Transverse colon (tissue), 4 donors: Measurements from ENCODE around the gene MSANTD3. TPM values are rescaled to one million over a fixed set of nuclear protein-coding genes. Genes with fewer than 3 reads are reported as not detected.

Experiments used
- DNase-seq: peaks from one replicate; pipeline ENCODE4 v3.0.0-alpha.2; 2019
- H3K27ac ChIP-seq, 4 donors: fragments of 200-600 bp; sonication (generic); 2 replicates each; pipeline ENCODE4 v1.5.1; 2016 to 2018; ENCODE audit warnings: inconsistent platforms in 4 of 4
- H3K27me3 ChIP-seq: fragments of 200-600 bp; sonication (generic); 2 replicates; pipeline ENCODE4 v1.5.1; 2017; ENCODE audit warnings: inconsistent platforms
- H3K36me3 ChIP-seq, 4 donors: fragments of 200-600 bp; sonication (generic); 2 replicates each; pipeline ENCODE4 v1.5.1; 2017 to 2019; ENCODE audit warnings: inconsistent platforms in 4 of 4
- H3K4me1 ChIP-seq, 4 donors: fragments of 200-600 bp; sonication (generic); 2 replicates each; pipeline ENCODE4 v1.5.1; 2017 to 2020; ENCODE audit warnings: inconsistent platforms in 4 of 4
- H3K4me3 ChIP-seq, 4 donors: fragments of 200-600 bp; sonication (generic); 1 replicate in 1 of 4; 2 replicates in 3 of 4; pipeline versions ENCODE4 v1.5.1 to v1.6.1; 2017 to 2019; ENCODE audit warnings: inconsistent platforms in 4 of 4
- H3K9me3 ChIP-seq, 2 donors: fragments of 200-600 bp; sonication (generic); 2 replicates each; pipeline ENCODE4 v1.5.1; 2017 to 2019; ENCODE audit warnings: inconsistent platforms in 2 of 2
- EP300 ChIP-seq: sonication (generic); formaldehyde crosslinking; IDR thresholded peaks from one replicate; pipeline ENCODE4 v1.6.1; 2017; ENCODE audit warnings: antibody characterized with exemption, low read depth
- POLR2A ChIP-seq: fragments of 450-650 bp; IDR thresholded peaks from one replicate; pipeline ENCODE4 v1.6.1; 2016; ENCODE audit warnings: antibody characterized with exemption, mild to moderate bottlenecking, moderate library complexity
- POLR2AphosphoS5 ChIP-seq, 3 donors: sonication (generic); formaldehyde crosslinking; IDR thresholded peaks; one replicate each; pipeline ENCODE4 v1.6.1; 2016; ENCODE audit warnings: antibody characterized with exemption in 3 of 3
- WGBS, 2 donors: methylation state at CpG; one replicate each; pipeline ENCODE4 v1.1.5; 2018; ENCODE audit warnings: low coverage in 1 of 2; 5-methylcytosine and 5-hydroxymethylcytosine counted together
- in situ Hi-C, 4 donors: fragments of 200-750 bp; cut with MboI; loops; one replicate each; pipeline versions ENCODE4 v1.15.0 to v1.15.1; 2017; ENCODE audit warnings: low sequenced_read_pairs in 3 of 4, low pct_ligation_motif_present in 1 of 4, low pct_unique_long_range_greater_than_20kb in 1 of 4
- intact Hi-C: fragments of 100-400 bp; cut with DNase I; formaldehyde crosslinking; loops from one replicate; pipeline ENCODE4 v1.15.1; 2023; ENCODE audit warnings: low total_unique reads
- total RNA-seq, 4 donors: library from RNA; depleted of rRNA; stranded (reverse); fragments of >200 nt; gene quantifications; one replicate each; pipeline ENCODE4 v1.1.0, GENCODE V29; 2016
- TF ChIP-seq, protein P1 (sequence below), 5 experiments: fragments of 200-600 bp in 3 of 5; fragments of 450-650 bp in 2 of 5; sonication (generic) in 3 of 5; IDR thresholded peaks; 1 replicate in 2 of 5; 2 replicates in 3 of 5; pipeline ENCODE4 v1.5.1; 2016 to 2017; ENCODE audit warnings: antibody characterized with exemption in 5 of 5, inconsistent platforms in 3 of 5, mild to moderate bottlenecking in 2 of 5, moderate library complexity in 1 of 5

Gene MSANTD3
- total RNA-seq, 4 donors from 2014 or later: 7.1 to 26.3 (median 10.5) TPM

DNA sequence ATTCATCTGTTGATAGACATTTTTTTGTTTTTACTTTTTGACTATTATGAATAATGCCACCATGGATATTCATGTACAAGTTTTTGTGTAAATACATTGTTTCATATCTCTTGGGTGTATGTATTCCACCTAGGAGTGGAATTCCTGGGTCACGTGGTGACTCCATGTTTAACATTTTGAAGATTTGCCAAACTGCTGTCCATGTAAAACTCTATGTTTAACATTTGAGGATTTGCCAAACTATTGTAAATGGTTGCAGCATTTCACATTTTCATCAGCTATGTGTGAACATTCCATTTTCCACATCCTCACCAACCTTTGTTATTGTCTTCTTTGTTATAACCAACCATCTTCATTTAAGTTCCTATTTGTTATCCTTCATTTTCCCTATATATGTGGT, 58.3 kb downstream of the MSANTD3 start:
- TF ChIP-seq EP300: no peak
- TF ChIP-seq, protein P1, sequence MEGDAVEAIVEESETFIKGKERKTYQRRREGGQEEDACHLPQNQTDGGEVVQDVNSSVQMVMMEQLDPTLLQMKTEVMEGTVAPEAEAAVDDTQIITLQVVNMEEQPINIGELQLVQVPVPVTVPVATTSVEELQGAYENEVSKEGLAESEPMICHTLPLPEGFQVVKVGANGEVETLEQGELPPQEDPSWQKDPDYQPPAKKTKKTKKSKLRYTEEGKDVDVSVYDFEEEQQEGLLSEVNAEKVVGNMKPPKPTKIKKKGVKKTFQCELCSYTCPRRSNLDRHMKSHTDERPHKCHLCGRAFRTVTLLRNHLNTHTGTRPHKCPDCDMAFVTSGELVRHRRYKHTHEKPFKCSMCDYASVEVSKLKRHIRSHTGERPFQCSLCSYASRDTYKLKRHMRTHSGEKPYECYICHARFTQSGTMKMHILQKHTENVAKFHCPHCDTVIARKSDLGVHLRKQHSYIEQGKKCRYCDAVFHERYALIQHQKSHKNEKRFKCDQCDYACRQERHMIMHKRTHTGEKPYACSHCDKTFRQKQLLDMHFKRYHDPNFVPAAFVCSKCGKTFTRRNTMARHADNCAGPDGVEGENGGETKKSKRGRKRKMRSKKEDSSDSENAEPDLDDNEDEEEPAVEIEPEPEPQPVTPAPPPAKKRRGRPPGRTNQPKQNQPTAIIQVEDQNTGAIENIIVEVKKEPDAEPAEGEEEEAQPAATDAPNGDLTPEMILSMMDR (IDR thresholded peaks at IDR 0.05): no peak
- TF ChIP-seq POLR2AphosphoS5 (IDR thresholded peaks at IDR 0.05): no peak
- no peak for TF ChIP-seq POLR2A
- no peaks in the 10 kb centered on the region for H3K27me3 ChIP-seq
- H3K4me1 ChIP-seq: no peaks in the 10 kb centered on the region
- H3K9me3 ChIP-seq: no peaks in the 10 kb centered on the region
- H3K4me3 ChIP-seq: no peak overlapping the region
- H3K27ac ChIP-seq: no peak overlapping the region
- intact Hi-C loops: no loop called here
- in situ Hi-C loops: no loop called here
- WGBS, 2 donors: 81 to 90% methylated on average over 1 of the region's 1 CpG
- no peak for DNase-seq
- H3K36me3 ChIP-seq: no peaks in the 10 kb centered on the region

DNA sequence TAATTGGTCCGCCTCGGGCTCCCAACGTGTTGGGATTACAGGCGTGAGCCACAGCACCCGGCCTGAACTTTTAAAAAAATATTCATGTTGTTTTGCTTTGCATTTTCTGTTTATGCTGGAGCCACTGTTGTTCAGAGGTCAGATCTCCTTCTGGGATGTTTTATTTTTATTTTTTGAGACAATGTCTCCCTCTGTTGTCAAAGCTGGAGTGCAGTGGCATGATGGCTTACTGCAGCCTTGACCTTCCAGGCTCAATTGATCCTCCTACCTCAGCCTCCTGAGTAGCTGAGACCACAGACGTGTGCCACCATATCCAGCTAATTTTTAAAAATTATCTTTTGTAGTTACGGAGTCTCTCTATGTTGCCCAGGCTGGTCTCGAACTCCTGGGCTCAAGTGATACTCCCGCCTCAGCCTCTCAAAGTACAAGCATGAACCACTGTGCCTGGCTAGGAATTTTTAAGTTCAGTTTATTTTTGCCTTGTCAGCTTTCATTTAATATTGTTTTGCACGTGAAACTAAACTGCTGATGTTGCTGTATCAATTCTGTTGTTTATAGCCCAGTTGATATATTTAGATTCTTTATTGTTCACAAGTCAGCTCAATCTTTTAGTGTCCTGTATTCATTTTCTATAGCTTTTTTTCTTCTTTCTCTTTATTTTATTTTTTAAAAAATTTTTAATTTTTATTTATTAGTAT, 59.7 kb downstream of the MSANTD3 start:
- Histone ChIP-seq H3K36me3 (no peaks in the 10 kb centered on the region), H3K27me3 (no peaks in the 10 kb centered on the region), H3K9me3 (no peaks in the 10 kb centered on the region), H3K27ac (no peak overlapping the region), H3K4me1 (no peaks in the 10 kb centered on the region), H3K4me3 (no peak overlapping the region)
- intact Hi-C loops: no loop called here
- TF ChIP-seq POLR2A (no peak), POLR2AphosphoS5 (IDR thresholded peaks at IDR 0.05) (no peak), EP300 (no peak)
- TF ChIP-seq, protein P1 (IDR thresholded peaks at IDR 0.05): no peak
- no peak for DNase-seq
- WGBS, 2 donors: 79 to 86% methylated on average over 5 to 10 of the region's 10 CpGs
- in situ Hi-C loops: no loop called here

DNA sequence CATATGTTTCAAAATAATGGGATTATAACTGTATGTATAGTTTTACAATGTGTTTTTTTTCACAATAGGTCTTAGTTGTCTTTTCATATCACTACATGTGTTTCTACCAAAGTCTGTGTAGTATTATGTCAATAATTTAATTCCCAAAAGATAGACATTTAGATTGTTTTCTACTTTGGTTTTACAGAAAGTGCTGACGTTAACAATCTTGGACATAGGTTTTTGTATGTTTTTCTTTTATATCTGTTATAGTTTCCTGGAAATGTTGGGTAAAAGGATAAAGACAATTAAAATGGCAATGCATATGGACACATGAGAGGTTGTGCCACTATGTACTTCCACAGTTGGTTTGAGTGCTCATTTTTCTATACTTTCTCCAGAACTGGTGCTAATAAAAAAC, 61.2 kb downstream of the MSANTD3 start:
- Histone ChIP-seq H3K36me3 (no peaks in the 10 kb centered on the region), H3K27me3 (no peaks in the 10 kb centered on the region), H3K27ac (no peak overlapping the region), H3K9me3 (no peaks in the 10 kb centered on the region), H3K4me3 (no peak overlapping the region), H3K4me1 (no peaks in the 10 kb centered on the region)
- 91 to 100% methylated on average over 1 of the region's 1 CpG for WGBS, 2 donors
- TF ChIP-seq POLR2A (no peak), POLR2AphosphoS5 (IDR thresholded peaks at IDR 0.05) (no peak), EP300 (no peak)
- TF ChIP-seq, protein P1 (IDR thresholded peaks at IDR 0.05): no peak
- in situ Hi-C loops (no loop called here), intact Hi-C loops (no loop called here)
- no peak for DNase-seq

DNA sequence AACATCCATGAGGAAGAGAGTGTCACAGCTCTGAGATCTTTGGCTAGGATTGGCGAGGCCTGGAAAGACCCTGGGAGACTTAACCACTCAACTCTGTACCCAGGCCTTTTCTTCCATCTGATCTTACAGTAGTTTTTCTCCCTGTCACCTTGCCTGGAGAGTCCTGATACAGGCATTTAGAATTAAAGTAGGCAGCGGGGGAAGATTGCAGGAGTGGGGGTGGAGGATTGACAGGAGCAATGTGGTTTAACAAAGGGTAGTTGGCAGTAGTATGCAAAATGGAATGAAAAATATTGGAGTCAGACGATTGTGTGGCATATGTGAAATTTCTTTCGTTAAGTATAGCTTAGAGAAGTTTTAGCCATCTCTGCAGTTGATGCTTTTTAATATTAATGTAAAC, 62.9 kb downstream of the MSANTD3 start:
- in situ Hi-C loops (no loop called here), intact Hi-C loops (no loop called here)

More for the DNA sequence above, 62.9 kb downstream of the MSANTD3 start:
- no peak for DNase-seq
- Histone ChIP-seq H3K4me1 (no peaks in the 10 kb centered on the region), H3K36me3 (no peaks in the 10 kb centered on the region), H3K27ac (no peak overlapping the region), H3K9me3 (no peaks in the 10 kb centered on the region), H3K27me3 (no peaks in the 10 kb centered on the region), H3K4me3 (no peak overlapping the region)
- TF ChIP-seq EP300 (no peak), POLR2A (no peak), POLR2AphosphoS5 (IDR thresholded peaks at IDR 0.05) (no peak)
- TF ChIP-seq, protein P1 (IDR thresholded peaks at IDR 0.05): no peak
- 82 to 88% methylated on average over 4 of the region's 4 CpGs for WGBS, 2 donors
